ENCODE results near the gene GJB5.

The GJB5 gene

DNA sequence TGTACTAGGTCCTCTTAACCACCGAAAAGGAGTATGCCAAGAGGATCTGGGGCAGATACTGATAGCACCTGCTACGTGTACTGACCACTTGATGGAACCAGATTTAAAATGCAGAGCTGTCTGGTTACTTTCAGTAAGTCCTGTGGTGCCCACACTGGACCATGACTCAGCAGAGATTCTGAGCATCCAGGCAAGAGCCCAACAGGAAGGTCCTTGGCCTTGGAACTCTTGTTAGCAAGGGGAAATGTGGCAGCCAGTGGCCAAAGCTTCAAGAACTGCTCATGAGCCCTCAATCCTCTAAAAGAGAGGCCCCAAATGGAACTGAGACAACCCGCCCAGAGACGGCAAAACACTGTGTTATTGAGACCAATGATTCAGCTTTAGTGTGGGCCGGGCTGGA is 4.2 kb upstream of the GJB5 start:
- TF ChIP-seq, protein P1, sequence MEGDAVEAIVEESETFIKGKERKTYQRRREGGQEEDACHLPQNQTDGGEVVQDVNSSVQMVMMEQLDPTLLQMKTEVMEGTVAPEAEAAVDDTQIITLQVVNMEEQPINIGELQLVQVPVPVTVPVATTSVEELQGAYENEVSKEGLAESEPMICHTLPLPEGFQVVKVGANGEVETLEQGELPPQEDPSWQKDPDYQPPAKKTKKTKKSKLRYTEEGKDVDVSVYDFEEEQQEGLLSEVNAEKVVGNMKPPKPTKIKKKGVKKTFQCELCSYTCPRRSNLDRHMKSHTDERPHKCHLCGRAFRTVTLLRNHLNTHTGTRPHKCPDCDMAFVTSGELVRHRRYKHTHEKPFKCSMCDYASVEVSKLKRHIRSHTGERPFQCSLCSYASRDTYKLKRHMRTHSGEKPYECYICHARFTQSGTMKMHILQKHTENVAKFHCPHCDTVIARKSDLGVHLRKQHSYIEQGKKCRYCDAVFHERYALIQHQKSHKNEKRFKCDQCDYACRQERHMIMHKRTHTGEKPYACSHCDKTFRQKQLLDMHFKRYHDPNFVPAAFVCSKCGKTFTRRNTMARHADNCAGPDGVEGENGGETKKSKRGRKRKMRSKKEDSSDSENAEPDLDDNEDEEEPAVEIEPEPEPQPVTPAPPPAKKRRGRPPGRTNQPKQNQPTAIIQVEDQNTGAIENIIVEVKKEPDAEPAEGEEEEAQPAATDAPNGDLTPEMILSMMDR (IDR thresholded peaks at IDR 0.05): no peak
- Histone ChIP-seq H3K27ac (no peak overlapping the region), H3K4me3 (ENCODE audit: low read depth in 1 of 2, low read length in 1 of 2) (no peak overlapping the region), H3K9me3 (no peaks in the 10 kb centered on the region), H3K27me3 (peaks cover 10% of the 10 kb centered on the region), H3K36me3 (no peaks in the 10 kb centered on the region), H3K4me1 (ENCODE audit: control insufficient read depth in 1 of 2, insufficient read depth in 1 of 2, low read depth in 1 of 2, low read length in 1 of 2) (no peaks in the 10 kb centered on the region)

DNA sequence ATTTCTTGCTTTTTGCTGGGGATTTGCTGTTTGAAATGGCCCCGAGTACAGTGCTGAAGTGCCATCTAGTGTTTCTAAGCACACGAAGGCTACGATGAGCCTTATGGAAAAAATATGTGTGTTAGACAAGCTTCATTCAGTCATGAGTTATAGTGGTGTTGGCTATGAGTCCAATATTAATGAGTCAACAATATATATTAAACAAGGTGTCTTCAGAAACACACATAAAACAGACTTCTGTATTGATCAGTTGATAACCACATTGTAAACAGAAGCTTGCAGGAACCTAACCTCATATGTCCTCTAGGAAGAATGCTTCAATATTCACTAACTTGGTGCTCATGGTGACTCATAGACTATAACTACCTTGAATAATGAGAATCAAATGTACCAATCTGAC is 1.7 kb upstream of the GJB5 start:
- Histone ChIP-seq H3K36me3 (no peaks in the 10 kb centered on the region), H3K27ac (no peak overlapping the region), H3K27me3 (peaks cover 10% of the 10 kb centered on the region), H3K9me3 (no peaks in the 10 kb centered on the region), H3K4me3 (ENCODE audit: low read depth in 1 of 2, low read length in 1 of 2) (no peak overlapping the region), H3K4me1 (ENCODE audit: control insufficient read depth in 1 of 2, insufficient read depth in 1 of 2, low read depth in 1 of 2, low read length in 1 of 2) (no peaks in the 10 kb centered on the region)
- TF ChIP-seq, protein P1 (IDR thresholded peaks at IDR 0.05): no peak

DNA sequence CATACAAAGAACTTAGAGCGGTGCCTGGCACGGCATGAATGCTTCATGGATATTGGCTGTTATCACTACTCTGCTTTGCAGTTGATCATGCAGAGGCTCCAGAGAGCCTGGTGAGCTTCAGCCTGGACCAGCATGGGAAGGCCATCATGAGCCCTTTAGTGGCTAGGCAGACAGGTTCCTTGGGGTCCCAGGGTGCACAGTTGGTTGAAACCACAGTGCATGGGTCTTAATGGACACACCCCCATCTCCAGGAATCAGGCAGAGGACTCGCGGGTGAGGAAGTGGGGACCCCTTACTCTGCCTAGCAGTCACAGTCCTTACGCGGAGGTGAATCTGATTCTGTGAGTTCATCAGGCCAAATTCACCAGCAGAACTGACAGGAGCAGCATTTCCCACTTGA is 1.1 kb downstream of the GJB5 start:
- Histone ChIP-seq H3K27me3 (no peaks in the 10 kb centered on the region), H3K4me1 (ENCODE audit: control insufficient read depth in 1 of 2, insufficient read depth in 1 of 2, low read depth in 1 of 2, low read length in 1 of 2) (no peaks in the 10 kb centered on the region), H3K27ac (no peak overlapping the region), H3K36me3 (no peaks in the 10 kb centered on the region), H3K4me3 (ENCODE audit: low read depth in 1 of 2, low read length in 1 of 2) (no peak overlapping the region), H3K9me3 (no peaks in the 10 kb centered on the region)
- TF ChIP-seq, protein P1 (IDR thresholded peaks at IDR 0.05): no peak

DNA sequence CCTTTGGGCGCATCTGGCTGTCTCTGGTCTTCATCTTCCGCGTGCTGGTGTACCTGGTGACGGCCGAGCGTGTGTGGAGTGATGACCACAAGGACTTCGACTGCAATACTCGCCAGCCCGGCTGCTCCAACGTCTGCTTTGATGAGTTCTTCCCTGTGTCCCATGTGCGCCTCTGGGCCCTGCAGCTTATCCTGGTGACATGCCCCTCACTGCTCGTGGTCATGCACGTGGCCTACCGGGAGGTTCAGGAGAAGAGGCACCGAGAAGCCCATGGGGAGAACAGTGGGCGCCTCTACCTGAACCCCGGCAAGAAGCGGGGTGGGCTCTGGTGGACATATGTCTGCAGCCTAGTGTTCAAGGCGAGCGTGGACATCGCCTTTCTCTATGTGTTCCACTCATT is 2.5 kb downstream of the GJB5 start:
- H3K4me3 ChIP-seq (ENCODE audit: low read depth in 1 of 2, low read length in 1 of 2): no peak overlapping the region
- H3K9me3 ChIP-seq: no peaks in the 10 kb centered on the region
- H3K4me1 ChIP-seq (ENCODE audit: control insufficient read depth in 1 of 2, insufficient read depth in 1 of 2, low read depth in 1 of 2, low read length in 1 of 2): no peaks in the 10 kb centered on the region
- H3K27ac ChIP-seq: no peak overlapping the region
- TF ChIP-seq, protein P1 (IDR thresholded peaks at IDR 0.05): no peak
- no peaks in the 10 kb centered on the region for H3K36me3 ChIP-seq
- no peaks in the 10 kb centered on the region for H3K27me3 ChIP-seq

DNA sequence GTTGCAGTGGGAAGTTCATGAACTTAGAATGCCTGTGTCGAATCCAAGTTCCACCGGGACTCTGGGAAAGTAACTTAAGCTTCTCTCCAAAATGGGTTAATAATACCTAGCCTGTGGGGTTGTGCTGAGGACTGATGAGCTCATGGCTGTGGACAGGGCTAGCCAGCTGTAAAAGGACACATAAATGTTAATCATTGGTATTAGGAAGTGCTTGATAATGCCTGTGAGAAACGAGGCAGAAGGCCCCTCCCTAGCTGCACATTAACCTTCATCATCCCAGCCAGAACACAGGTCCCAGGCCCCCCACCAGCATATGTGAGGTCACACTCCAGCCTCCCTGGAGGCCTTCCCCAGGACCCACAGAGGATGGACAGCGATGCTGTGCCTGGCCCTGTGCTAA is 3.9 kb downstream of the GJB5 start:
- no peaks in the 10 kb centered on the region for H3K36me3 ChIP-seq

More for the DNA sequence above, 3.9 kb downstream of the GJB5 start:
- Histone ChIP-seq H3K27ac (no peak overlapping the region), H3K4me1 (ENCODE audit: control insufficient read depth in 1 of 2, insufficient read depth in 1 of 2, low read depth in 1 of 2, low read length in 1 of 2) (no peaks in the 10 kb centered on the region), H3K9me3 (no peaks in the 10 kb centered on the region), H3K4me3 (ENCODE audit: low read depth in 1 of 2, low read length in 1 of 2) (no peak overlapping the region), H3K27me3 (no peaks in the 10 kb centered on the region)
- TF ChIP-seq, protein P1 (IDR thresholded peaks at IDR 0.05): no peak
